Keratinocyte (primary cell): ENCODE measurements around the gene TET1. TPM values are rescaled to one million over a fixed set of nuclear protein-coding genes. Genes with fewer than 3 reads are reported as not detected.

ENCODE experiments used
- DNase-seq: peaks from one replicate; pipeline ENCODE4 v3.0.0-alpha.2; 2011; ENCODE audit warnings: low read depth, missing footprints, low spot score
- FAIRE-seq: peaks from 2 replicates; lab custom pipeline; 2011; peaks lifted over from hg19 to GRCh38; lab: Jason Lieb, UNC
- H2AFZ ChIP-seq: 2 replicates; pipeline ENCODE4 v1.6.0; 2012; ENCODE audit warnings: low read length, control low read depth, inconsistent platforms; ENCODE audit not compliant: control insufficient read depth
- H3K27ac ChIP-seq: 2 replicates; pipeline ENCODE4 v1.5.1; 2011; ENCODE audit warnings: low read length; ENCODE audit not compliant: control insufficient read depth, insufficient read depth
- H3K27me3 ChIP-seq: 3 replicates; pipeline ENCODE4 v1.6.0; 2011; ENCODE audit warnings: low read length; ENCODE audit not compliant: control insufficient read depth, insufficient read depth; ENCODE audit errors: extremely low read depth
- H3K36me3 ChIP-seq, 2 experiments: 2 replicates in 1 of 2; 3 replicates in 1 of 2; pipeline ENCODE4 v1.5.1; 2011; ENCODE audit warnings: low read length in 2 of 2, mild to moderate bottlenecking in 1 of 2; ENCODE audit not compliant: control insufficient read depth in 2 of 2, insufficient read depth in 2 of 2; ENCODE audit errors: extremely low read depth in 1 of 2
- H3K4me1 ChIP-seq: 3 replicates; pipeline ENCODE4 v1.5.1; 2011; ENCODE audit warnings: low read length; ENCODE audit not compliant: control insufficient read depth, insufficient read depth; ENCODE audit errors: extremely low read depth
- H3K4me2 ChIP-seq: 3 replicates; pipeline ENCODE4 v1.6.0; 2011; ENCODE audit warnings: low read depth, low read length; ENCODE audit not compliant: control insufficient read depth, insufficient read depth; ENCODE audit errors: extremely low read depth
- H3K4me3 ChIP-seq, 3 experiments: fragments of 200-600 bp in 1 of 3; sonication (generic) in 1 of 3; 2 replicates in 2 of 3; 3 replicates in 1 of 3; pipeline ENCODE4 v1.5.1; 2011 to 2016; ENCODE audit warnings: low read length in 3 of 3, mild to moderate bottlenecking in 3 of 3, control low read depth in 2 of 3, inconsistent platforms in 1 of 3, low read depth in 1 of 3, mixed read lengths in 1 of 3, mixed run types in 1 of 3, moderate library complexity in 1 of 3; ENCODE audit not compliant: control insufficient read depth in 2 of 3, insufficient read depth in 2 of 3; ENCODE audit errors: extremely low read depth in 1 of 3
- H3K79me2 ChIP-seq: 2 replicates; pipeline ENCODE4 v1.6.0; 2012; ENCODE audit warnings: low read length; ENCODE audit not compliant: control insufficient read depth, insufficient read depth
- H3K9ac ChIP-seq: 3 replicates; pipeline ENCODE4 v1.6.0; 2011; ENCODE audit warnings: low read length; ENCODE audit not compliant: control insufficient read depth, insufficient read depth; ENCODE audit errors: extremely low read depth
- H3K9me1 ChIP-seq: 3 replicates; pipeline ENCODE4 v1.6.0; 2011; ENCODE audit warnings: low read length; ENCODE audit not compliant: control insufficient read depth, insufficient read depth; ENCODE audit errors: extremely low read depth
- H3K9me3 ChIP-seq: 2 replicates; pipeline ENCODE4 v1.5.1; 2012; ENCODE audit warnings: low read depth, low read length; ENCODE audit not compliant: control insufficient read depth
- H4K20me1 ChIP-seq: 3 replicates; pipeline ENCODE4 v1.6.0; 2011; ENCODE audit warnings: low read length; ENCODE audit not compliant: control insufficient read depth, insufficient read depth; ENCODE audit errors: extremely low read depth
- CTCF ChIP-seq, 3 experiments: IDR thresholded peaks in 1 of 3; conservative IDR thresholded peaks in 1 of 3; optimal IDR thresholded peaks in 1 of 3; 2 replicates in 2 of 3; 3 replicates in 1 of 3; pipeline versions ENCODE3 to v1.5.1; 2011; ENCODE audit warnings: low read length in 3 of 3, mild to moderate bottlenecking in 3 of 3, moderate library complexity in 2 of 3, control low read depth in 1 of 3, inconsistent platforms in 1 of 3; ENCODE audit not compliant: insufficient read depth in 2 of 3; ENCODE audit errors: extremely low read depth in 1 of 3
- EZH2 ChIP-seq: IDR thresholded peaks from one replicate; pipeline ENCODE4 v1.6.1; 2012; ENCODE audit warnings: inconsistent platforms, mild to moderate bottlenecking, low read length, moderate library complexity
- dilution Hi-C: fragments of 300-500 bp; cut with MboI; formaldehyde crosslinking; loops from one replicate; pipeline ENCODE4 v1.7.0; 2020; ENCODE audit warnings: low sequenced_read_pairs; ENCODE audit not compliant: extremely low pct_ligation_motif_present
- polyA plus RNA-seq, 5 experiments: library from polyadenylated mRNA; depleted of rRNA in 3 of 5; stranded (reverse) in 3 of 5; stranded (forward) in 1 of 5; unstranded in 1 of 5; fragments of >200 nt; gene quantifications; 1 replicate in 1 of 5; 2 replicates in 3 of 5; 3 replicates in 1 of 5; pipeline versions ENCODE4 v1.2.1 to v1.2.3, GENCODE V29; 2011 to 2012; ENCODE audit warnings: missing spikeins in 2 of 5, low read depth in 1 of 5, low replicate concordance in 1 of 5
- small RNA-seq, 3 experiments: library from RNA; depleted of rRNA; stranded (forward); fragments of <200 nt; gene quantifications; one replicate each; pipeline ENCODE3, GENCODE V24; 2012; ENCODE audit warnings: low read depth in 3 of 3, low replicate concordance in 1 of 3; ENCODE audit not compliant: insufficient read length in 3 of 3

Gene TET1
- polyA plus RNA-seq, 1 donor (not counting 4 experiments of a cell fraction or from before 2014, with no cell fraction given): 0.08 TPM

GRCh38 chr10:68742397-68742796, 182.3 kb downstream of the TET1 start:
- Histone ChIP-seq H4K20me1 (no peaks in the 10 kb centered on the region), H3K9me3 (no peaks in the 10 kb centered on the region), H3K9me1 (no peaks in the 10 kb centered on the region), H3K9ac (no peak overlapping the region), H3K27me3 (no peaks in the 10 kb centered on the region), H3K4me2 (no peak overlapping the region), H3K27ac (no peak overlapping the region), H3K79me2 (no peaks in the 10 kb centered on the region), H3K4me3 (no peak overlapping the region), H2AFZ (no peak overlapping the region), H3K36me3 (peaks cover 14 to 22% of the 10 kb centered on the region in 2 experiments), H3K4me1 (no peaks in the 10 kb centered on the region)
- FAIRE-seq (no peak), DNase-seq (no peak)
- dilution Hi-C loops: no loop called here
- TF ChIP-seq EZH2 (no peak), CTCF (optimal IDR thresholded peaks at IDR 0.05 in 1 of 3, IDR thresholded peaks at IDR 0.05 in 1 of 3, conservative IDR thresholded peaks at IDR 0.05 in 1 of 3; ENCODE audit: extremely low read depth in 1 of 3, insufficient read depth in 2 of 3, low read length in 3 of 3) (no peak)

Small RNA genes lying within 50 kb of the gene (small RNA-seq; reads per million reads assigned to genes)
- gene RF00019: 0 reads per million in 3 experiments

Other genes starting within 250 kb of the TET1 start
- 35.8 to 108 TPM (median 45.7 TPM) in 3 replicates for gene HNRNPH3, start 228.3 kb upstream of the TET1 start, polyA plus RNA-seq
- gene PBLD, start 227.4 kb upstream of the TET1 start, polyA plus RNA-seq: 0.66 to 1.00 TPM (median 0.91 TPM) in 3 replicates
- gene RUFY2, start 153.1 kb upstream of the TET1 start, polyA plus RNA-seq: 9.8 to 15.6 TPM (median 12.1 TPM) in 3 replicates
- 2.6 to 7.6 TPM (median 3.5 TPM) in 3 replicates for gene DNA2, start 88.4 kb upstream of the TET1 start, polyA plus RNA-seq
- 11.7 to 27.2 TPM (median 20.1 TPM) in 3 replicates for gene SLC25A16, start 32.8 kb upstream of the TET1 start, polyA plus RNA-seq
- 59.1 to 71.9 TPM (median 70.1 TPM) in 3 replicates for gene CCAR1, start 160.9 kb downstream of the TET1 start, polyA plus RNA-seq